Endothelial cell (in vitro differentiated cells): ENCODE measurements around the gene LDHAL6B. TPM values are rescaled to one million over a fixed set of nuclear protein-coding genes. Genes with fewer than 3 reads are reported as not detected.

Source experiments
- DNase-seq: peaks from one replicate; pipeline ENCODE4 v3.0.0; 2021; ENCODE audit warnings: low spot score
- H3K27ac Mint-ChIP-seq: one replicate; pipeline ENCODE4 v1.8.0; 2021; ENCODE audit warnings: mixed read lengths, inconsistent platforms; ENCODE audit not compliant: unreplicated experiment
- H3K27me3 Mint-ChIP-seq: one replicate; pipeline ENCODE4 v1.8.0; 2021; ENCODE audit warnings: mild to moderate bottlenecking, moderate library complexity, mixed read lengths, inconsistent platforms; ENCODE audit not compliant: unreplicated experiment
- H3K36me3 Mint-ChIP-seq: one replicate; pipeline ENCODE4 v1.8.0; 2021; ENCODE audit warnings: mild to moderate bottlenecking, low read depth, mixed read lengths, inconsistent platforms; ENCODE audit not compliant: unreplicated experiment
- H3K4me1 Mint-ChIP-seq: one replicate; pipeline ENCODE4 v1.8.0; 2021; ENCODE audit warnings: mild to moderate bottlenecking, mixed read lengths, inconsistent platforms; ENCODE audit not compliant: unreplicated experiment
- H3K4me3 Mint-ChIP-seq: one replicate; pipeline ENCODE4 v1.8.0; 2021; ENCODE audit warnings: mild to moderate bottlenecking, mixed read lengths, inconsistent platforms; ENCODE audit not compliant: unreplicated experiment
- H3K9me3 Mint-ChIP-seq: one replicate; pipeline ENCODE4 v1.8.0; 2021; ENCODE audit warnings: mixed read lengths, inconsistent platforms; ENCODE audit not compliant: unreplicated experiment
- total RNA-seq: library from RNA; stranded (reverse); fragmentation: NEBNext Ultra II Directional; extraction: Animal tissue kit (Norgen Biotek cat#: 25700); gene quantifications from one replicate; pipeline ENCODE4 v1.2.1, GENCODE V29; 2021; ENCODE audit not compliant: unreplicated experiment
- TF ChIP-seq, protein P1 (sequence below): fragments of 200-600 bp; sonication (generic); IDR thresholded peaks from one replicate; pipeline ENCODE4 v1.5.0; 2021; ENCODE audit warnings: antibody characterized with exemption; ENCODE audit not compliant: unreplicated experiment

LDHAL6B gene
- total RNA-seq, 1 donor from 2014 or later, result not detected

DNA sequence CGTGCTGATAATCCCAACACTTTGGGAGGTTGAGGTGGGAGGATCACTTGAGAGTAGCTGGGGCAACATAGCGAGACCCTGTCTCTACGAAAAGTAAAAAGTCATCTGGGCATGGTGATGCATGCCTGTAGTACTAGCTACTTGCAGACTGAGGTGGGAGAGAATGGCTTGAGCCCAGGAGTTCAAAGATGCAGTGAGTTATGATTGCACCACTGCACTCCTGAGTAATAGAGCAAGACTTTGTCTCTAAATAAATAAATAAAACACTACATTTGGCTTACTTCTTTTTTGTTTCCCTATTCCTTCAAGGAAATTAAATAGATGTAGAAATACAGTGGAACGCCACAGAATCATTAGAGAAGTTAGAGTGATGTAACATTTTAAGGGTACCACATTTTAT is 20.1 kb upstream of the LDHAL6B start:
- TF ChIP-seq, protein P1, sequence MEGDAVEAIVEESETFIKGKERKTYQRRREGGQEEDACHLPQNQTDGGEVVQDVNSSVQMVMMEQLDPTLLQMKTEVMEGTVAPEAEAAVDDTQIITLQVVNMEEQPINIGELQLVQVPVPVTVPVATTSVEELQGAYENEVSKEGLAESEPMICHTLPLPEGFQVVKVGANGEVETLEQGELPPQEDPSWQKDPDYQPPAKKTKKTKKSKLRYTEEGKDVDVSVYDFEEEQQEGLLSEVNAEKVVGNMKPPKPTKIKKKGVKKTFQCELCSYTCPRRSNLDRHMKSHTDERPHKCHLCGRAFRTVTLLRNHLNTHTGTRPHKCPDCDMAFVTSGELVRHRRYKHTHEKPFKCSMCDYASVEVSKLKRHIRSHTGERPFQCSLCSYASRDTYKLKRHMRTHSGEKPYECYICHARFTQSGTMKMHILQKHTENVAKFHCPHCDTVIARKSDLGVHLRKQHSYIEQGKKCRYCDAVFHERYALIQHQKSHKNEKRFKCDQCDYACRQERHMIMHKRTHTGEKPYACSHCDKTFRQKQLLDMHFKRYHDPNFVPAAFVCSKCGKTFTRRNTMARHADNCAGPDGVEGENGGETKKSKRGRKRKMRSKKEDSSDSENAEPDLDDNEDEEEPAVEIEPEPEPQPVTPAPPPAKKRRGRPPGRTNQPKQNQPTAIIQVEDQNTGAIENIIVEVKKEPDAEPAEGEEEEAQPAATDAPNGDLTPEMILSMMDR, result no peak
- Mint-ChIP-seq H3K9me3 (peaks cover 2% of the 10 kb centered on the region), H3K4me1 (peaks cover 2% of the 10 kb centered on the region), H3K36me3 (peaks cover 55% of the 10 kb centered on the region), H3K4me3 (no peak overlapping the region), H3K27ac (no peak overlapping the region), H3K27me3 (no peaks in the 10 kb centered on the region)
- DNase-seq, result no peak

DNA sequence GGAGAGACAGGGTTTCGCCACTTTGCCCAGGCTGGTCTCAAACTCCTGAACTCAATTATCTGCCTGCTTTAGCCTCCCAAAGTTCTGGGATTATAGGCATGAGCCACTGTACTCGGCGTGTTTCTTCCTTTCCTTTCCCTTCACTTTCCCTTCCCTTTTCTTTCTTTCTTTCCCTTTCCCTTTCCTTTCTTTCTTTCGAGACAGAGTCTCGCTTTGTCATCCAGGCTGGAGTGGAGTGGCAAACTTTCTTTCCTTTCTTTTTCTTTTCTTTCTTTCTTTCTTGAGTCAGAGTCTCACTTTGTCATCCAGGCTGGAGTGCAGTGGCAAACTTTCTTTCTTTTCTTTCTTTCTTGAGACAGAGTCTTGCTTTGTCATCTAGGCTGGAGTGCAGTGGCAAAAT is 17.4 kb upstream of the LDHAL6B start:
- TF ChIP-seq, protein P1, result no peak
- Mint-ChIP-seq H3K4me1 (no peaks in the 10 kb centered on the region), H3K36me3 (peaks cover 50% of the 10 kb centered on the region), H3K4me3 (peak overlapping the region; percentile 17), H3K9me3 (no peaks in the 10 kb centered on the region), H3K27me3 (no peaks in the 10 kb centered on the region), H3K27ac (no peak overlapping the region)
- DNase-seq, result no peak

DNA sequence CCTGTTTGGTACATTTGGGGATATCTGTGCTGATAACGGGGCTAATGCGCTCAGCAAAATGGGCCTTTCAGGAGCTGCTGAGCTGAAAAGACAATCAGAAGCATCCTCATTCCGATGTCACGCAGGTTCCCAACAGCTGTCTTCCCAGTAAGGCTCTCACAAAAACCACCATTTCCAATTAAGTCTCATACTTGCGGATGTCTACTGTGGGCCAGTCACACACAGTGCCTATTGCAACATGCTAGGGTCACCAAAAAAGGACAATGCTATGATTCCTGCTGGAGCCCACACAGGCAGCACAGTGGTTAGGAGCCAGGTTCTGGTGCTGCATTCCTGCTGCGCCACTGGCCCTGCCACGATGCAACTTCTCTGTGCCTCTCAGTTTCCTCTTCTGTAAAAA is 16.4 kb upstream of the LDHAL6B start:
- Mint-ChIP-seq H3K27ac (no peak overlapping the region), H3K4me1 (no peaks in the 10 kb centered on the region), H3K9me3 (no peaks in the 10 kb centered on the region), H3K36me3 (peaks cover 50% of the 10 kb centered on the region), H3K4me3 (no peak overlapping the region), H3K27me3 (no peaks in the 10 kb centered on the region)
- TF ChIP-seq, protein P1, result no peak
- DNase-seq, result no peak

DNA sequence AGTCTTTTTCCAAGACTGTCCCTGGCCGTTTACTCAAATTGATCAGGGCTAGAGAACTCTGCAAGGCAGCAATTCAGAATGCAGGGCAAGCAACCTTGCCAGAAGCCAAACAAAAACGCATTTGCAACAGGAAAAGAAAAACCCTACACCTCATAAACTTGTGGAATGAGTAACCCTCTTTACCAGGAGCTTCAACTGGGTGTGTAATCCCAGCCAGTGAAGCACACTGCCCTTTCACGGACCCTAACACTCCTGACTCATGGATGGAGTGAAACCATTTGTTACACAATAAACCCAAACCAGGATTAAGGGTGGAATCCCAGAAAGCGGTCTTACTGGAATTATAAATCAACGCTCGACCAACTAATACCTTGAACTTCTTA is 14.8 kb upstream of the LDHAL6B start:
- peaks cover 54% of the 10 kb centered on the region for H3K36me3 Mint-ChIP-seq
- no peaks in the 10 kb centered on the region for H3K9me3 Mint-ChIP-seq
- no peak for DNase-seq
- no peaks in the 10 kb centered on the region for H3K27me3 Mint-ChIP-seq
- TF ChIP-seq, protein P1, result no peak
- H3K4me1 Mint-ChIP-seq, result no peaks in the 10 kb centered on the region
- no peak overlapping the region for H3K27ac Mint-ChIP-seq
- H3K4me3 Mint-ChIP-seq, result no peak overlapping the region

DNA sequence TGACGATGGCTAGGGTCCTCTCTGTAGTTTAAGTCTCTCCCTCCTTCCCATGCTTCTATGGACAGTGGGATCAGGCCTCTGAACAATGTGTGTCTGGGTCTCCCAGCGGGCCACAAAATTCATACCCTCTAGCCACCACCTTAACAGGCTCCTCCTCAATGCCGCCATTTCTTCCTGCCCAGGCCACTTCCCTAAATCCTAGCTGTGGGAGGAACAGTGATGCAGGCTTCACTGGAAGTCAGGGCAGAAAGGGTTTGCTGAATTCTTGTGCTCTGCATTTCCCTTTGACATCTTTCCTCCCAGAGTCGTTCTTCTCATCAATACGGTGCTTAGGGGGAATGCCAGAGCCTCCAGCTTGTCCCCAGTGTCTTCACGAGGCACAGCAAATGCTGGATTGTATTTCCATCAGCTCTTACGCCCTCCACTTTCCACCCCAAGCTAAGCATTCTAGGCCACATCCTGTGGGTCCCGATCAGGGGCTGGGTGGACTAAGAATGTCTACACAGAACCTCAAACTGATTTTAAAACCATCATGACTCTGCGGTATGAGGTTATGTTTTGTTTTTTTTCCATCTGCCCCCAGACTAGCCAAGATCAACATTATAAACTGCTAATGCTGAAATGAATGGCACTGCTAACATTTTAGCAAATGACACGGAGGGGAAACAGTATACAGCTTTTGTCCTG is 11.9 kb upstream of the LDHAL6B start:
- H3K27me3 Mint-ChIP-seq, result no peaks in the 10 kb centered on the region
- TF ChIP-seq, protein P1, result no peak
- H3K9me3 Mint-ChIP-seq, result no peaks in the 10 kb centered on the region
- no peak for DNase-seq
- H3K27ac Mint-ChIP-seq, result no peak overlapping the region
- no peaks in the 10 kb centered on the region for H3K4me1 Mint-ChIP-seq
- peak overlapping the region; percentile 29 for H3K4me3 Mint-ChIP-seq
- H3K36me3 Mint-ChIP-seq, result peaks cover 45% of the 10 kb centered on the region
